Calu3 (cell line): ENCODE results near the gene TPCN2. TPM values are rescaled to one million over a fixed set of nuclear protein-coding genes. Genes with fewer than 3 reads are reported as not detected.

Experiments used
- BruUV-seq: library from RNA; stranded (reverse); fragments of 400-500 nt; replicated peaks from 2 replicates; lab custom pipeline; 2021; lab: Mats Ljungman, UMichigan
- CTCF ChIA-PET: fragments of 300-600 bp; sonication (Branson Sonifier 250); formaldehyde crosslinking; loops from one replicate; lab custom pipeline; 2022; ENCODE audit warnings: antibody characterized with exemption; lab: Charles Lee
- DNase-seq: peaks from one replicate; pipeline ENCODE4 v3.0.0; 2022
- H3K27ac Mint-ChIP-seq: one replicate; pipeline ENCODE4 v1.8.0; 2022; ENCODE audit warnings: mixed read lengths; ENCODE audit not compliant: unreplicated experiment
- H3K27me3 Mint-ChIP-seq: one replicate; pipeline ENCODE4 v1.8.0; 2022; ENCODE audit warnings: mixed read lengths; ENCODE audit not compliant: unreplicated experiment
- H3K36me3 Mint-ChIP-seq: one replicate; pipeline ENCODE4 v1.8.0; 2022; ENCODE audit warnings: mild to moderate bottlenecking, moderate library complexity, mixed read lengths; ENCODE audit not compliant: insufficient read depth, unreplicated experiment
- H3K4me1 Mint-ChIP-seq: one replicate; pipeline ENCODE4 v1.8.0; 2022; ENCODE audit warnings: mild to moderate bottlenecking, low read depth, mixed read lengths; ENCODE audit not compliant: unreplicated experiment
- H3K4me3 Mint-ChIP-seq: one replicate; pipeline ENCODE4 v1.8.0; 2022; ENCODE audit warnings: mild to moderate bottlenecking, low read depth, moderate library complexity, mixed read lengths; ENCODE audit not compliant: unreplicated experiment
- H3K9me3 Mint-ChIP-seq: one replicate; pipeline ENCODE4 v1.8.0; 2022; ENCODE audit warnings: low read depth, mixed read lengths; ENCODE audit not compliant: unreplicated experiment
- intact Hi-C: fragments of 100-400 bp; cut with micrococcal nuclease; formaldehyde crosslinking; loops from one replicate; pipeline ENCODE4 v1.10.0; 2022; ENCODE audit not compliant: unreplicated experiment
- total RNA-seq: library from RNA; stranded (reverse); gene quantifications from 2 replicates; pipeline ENCODE4 v1.2.3, GENCODE V29; 2022
- TF ChIP-seq, protein P1 (sequence below): fragments of 200-600 bp; IDR thresholded peaks from one replicate; pipeline ENCODE4 v1.8.0; 2022; ENCODE audit warnings: antibody characterized with exemption; ENCODE audit not compliant: unreplicated experiment

TPCN2 gene
- total RNA-seq, 1 experiment from 2014 or later: 21.9 TPM

DNA sequence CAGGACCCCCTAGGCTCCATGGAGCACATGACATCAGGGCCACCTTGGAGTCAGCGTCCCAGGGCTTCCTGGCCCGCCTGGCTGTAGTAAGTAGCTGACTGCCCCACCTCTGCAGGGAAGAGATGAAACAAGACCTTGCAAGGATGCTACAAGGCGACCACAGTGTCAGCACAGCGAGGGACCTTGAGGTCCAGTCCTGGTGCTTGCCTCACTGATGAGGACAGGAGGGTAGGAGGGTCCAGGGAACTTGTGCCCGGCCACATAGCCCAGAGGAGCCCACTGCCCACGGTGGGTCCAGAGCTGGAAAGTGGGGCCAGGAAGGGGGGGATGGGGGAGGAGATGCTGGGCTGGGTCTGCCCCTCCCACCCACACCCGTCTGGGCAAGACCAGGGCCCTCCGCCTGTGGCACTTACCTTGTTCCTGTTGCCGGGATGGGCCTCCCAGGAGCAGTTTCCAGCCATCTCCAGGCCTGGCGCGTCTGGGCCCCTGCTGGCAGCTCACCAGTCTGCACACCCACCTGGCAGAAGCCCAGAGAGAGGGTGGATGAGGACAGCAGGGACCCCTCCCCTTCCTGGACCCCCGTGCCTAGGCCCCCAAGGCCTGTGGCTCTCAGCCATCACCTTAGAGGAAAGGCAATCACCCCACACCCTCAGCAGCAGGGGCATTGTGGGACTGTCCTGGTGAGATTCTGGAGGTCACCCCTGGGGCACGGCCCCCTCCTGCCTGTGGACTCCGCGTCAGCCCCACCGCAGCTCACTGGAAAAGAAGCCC is 39.1 kb upstream of the TPCN2 start:
- H3K4me1 Mint-ChIP-seq: peaks cover 27% of the 10 kb centered on the region

GRCh38 chr11:69010361-69010891 is 38.3 kb upstream of the TPCN2 start:
- CTCF ChIA-PET: interaction anchor here (0.6 to 1.7 kb wide), 4 partner anchors 8 to 1115 kb away, joined by 3 to 6 read pairs (median 4); partner anchors contain the start of gene TPCN2
- DNase-seq: peak; percentile 19
- TF ChIP-seq, protein P1, sequence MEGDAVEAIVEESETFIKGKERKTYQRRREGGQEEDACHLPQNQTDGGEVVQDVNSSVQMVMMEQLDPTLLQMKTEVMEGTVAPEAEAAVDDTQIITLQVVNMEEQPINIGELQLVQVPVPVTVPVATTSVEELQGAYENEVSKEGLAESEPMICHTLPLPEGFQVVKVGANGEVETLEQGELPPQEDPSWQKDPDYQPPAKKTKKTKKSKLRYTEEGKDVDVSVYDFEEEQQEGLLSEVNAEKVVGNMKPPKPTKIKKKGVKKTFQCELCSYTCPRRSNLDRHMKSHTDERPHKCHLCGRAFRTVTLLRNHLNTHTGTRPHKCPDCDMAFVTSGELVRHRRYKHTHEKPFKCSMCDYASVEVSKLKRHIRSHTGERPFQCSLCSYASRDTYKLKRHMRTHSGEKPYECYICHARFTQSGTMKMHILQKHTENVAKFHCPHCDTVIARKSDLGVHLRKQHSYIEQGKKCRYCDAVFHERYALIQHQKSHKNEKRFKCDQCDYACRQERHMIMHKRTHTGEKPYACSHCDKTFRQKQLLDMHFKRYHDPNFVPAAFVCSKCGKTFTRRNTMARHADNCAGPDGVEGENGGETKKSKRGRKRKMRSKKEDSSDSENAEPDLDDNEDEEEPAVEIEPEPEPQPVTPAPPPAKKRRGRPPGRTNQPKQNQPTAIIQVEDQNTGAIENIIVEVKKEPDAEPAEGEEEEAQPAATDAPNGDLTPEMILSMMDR: no peak
- Mint-ChIP-seq H3K27me3 (peaks cover 17% of the 10 kb centered on the region), H3K4me1 (peaks cover 27% of the 10 kb centered on the region), H3K27ac (no peak overlapping the region), H3K4me3 (no peak overlapping the region), H3K36me3 (peaks cover 11% of the 10 kb centered on the region), H3K9me3 (no peaks in the 10 kb centered on the region)
- no TSS peak for BruUV-seq
- intact Hi-C loops: no loop called here

More for the DNA sequence above, 39.1 kb upstream of the TPCN2 start:
- Mint-ChIP-seq H3K36me3 (peaks cover 11% of the 10 kb centered on the region), H3K27ac (no peak overlapping the region), H3K4me3 (no peak overlapping the region), H3K9me3 (no peaks in the 10 kb centered on the region), H3K27me3 (peaks cover 10% of the 10 kb centered on the region)
- TF ChIP-seq, protein P1: no peak
- CTCF ChIA-PET: no interaction called here
- no TSS peak for BruUV-seq
- intact Hi-C loops: no loop called here
- DNase-seq: no peak

- H3K27me3 Mint-ChIP-seq: peaks cover 17% of the 10 kb centered on the region
- peaks cover 27% of the 10 kb centered on the region for H3K4me1 Mint-ChIP-seq
- DNase-seq: peak; percentile 86
- CTCF ChIA-PET: interaction anchor here (0.6 to 1.7 kb wide), 4 partner anchors 8 to 1114 kb away, joined by 3 to 6 read pairs (median 4); partner anchors contain the start of gene TPCN2
- peaks cover 11% of the 10 kb centered on the region for H3K36me3 Mint-ChIP-seq
- no peak overlapping the region for H3K27ac Mint-ChIP-seq
- TF ChIP-seq, protein P1: no peak
- intact Hi-C loops: no loop called here
- no TSS peak for BruUV-seq
- peak overlapping the region; percentile 24 for H3K4me3 Mint-ChIP-seq
- H3K9me3 Mint-ChIP-seq: no peaks in the 10 kb centered on the region
These were observed 37.6 kb upstream of the TPCN2 start for GRCh38 chr11:69010964-69011623.

GRCh38 chr11:69011624-69012091 is 37.1 kb upstream of the TPCN2 start:
- H3K27me3 Mint-ChIP-seq: peaks cover 23% of the 10 kb centered on the region
- no peaks in the 10 kb centered on the region for H3K9me3 Mint-ChIP-seq
- H3K4me1 Mint-ChIP-seq: peaks cover 27% of the 10 kb centered on the region
- TF ChIP-seq, protein P1: no peak
- peaks cover 11% of the 10 kb centered on the region for H3K36me3 Mint-ChIP-seq
- BruUV-seq: no TSS peak
- DNase-seq: no peak
- intact Hi-C loops: no loop called here
- CTCF ChIA-PET: interaction anchor here (1.7 kb wide), 1 partner anchor 9 kb away, joined by 3 read pairs; no protein-coding TSS in a partner anchor
- no peak overlapping the region for H3K27ac Mint-ChIP-seq
- peak overlapping the region; percentile 24 for H3K4me3 Mint-ChIP-seq
